ENCODE results near the gene PPFIA4.
"Not testable (repeated sequence)": the region's sequence is repeated elsewhere in the genome, so short reads cannot be mapped to it uniquely, and the experiment has no call there.

The PPFIA4 gene

GRCh38 chr1:203017692-203018091 lies 8.6 kb upstream of the PPFIA4 start:
- DNase-seq (ENCODE audit: low read depth): no peak
- TF ChIP-seq, protein P1, sequence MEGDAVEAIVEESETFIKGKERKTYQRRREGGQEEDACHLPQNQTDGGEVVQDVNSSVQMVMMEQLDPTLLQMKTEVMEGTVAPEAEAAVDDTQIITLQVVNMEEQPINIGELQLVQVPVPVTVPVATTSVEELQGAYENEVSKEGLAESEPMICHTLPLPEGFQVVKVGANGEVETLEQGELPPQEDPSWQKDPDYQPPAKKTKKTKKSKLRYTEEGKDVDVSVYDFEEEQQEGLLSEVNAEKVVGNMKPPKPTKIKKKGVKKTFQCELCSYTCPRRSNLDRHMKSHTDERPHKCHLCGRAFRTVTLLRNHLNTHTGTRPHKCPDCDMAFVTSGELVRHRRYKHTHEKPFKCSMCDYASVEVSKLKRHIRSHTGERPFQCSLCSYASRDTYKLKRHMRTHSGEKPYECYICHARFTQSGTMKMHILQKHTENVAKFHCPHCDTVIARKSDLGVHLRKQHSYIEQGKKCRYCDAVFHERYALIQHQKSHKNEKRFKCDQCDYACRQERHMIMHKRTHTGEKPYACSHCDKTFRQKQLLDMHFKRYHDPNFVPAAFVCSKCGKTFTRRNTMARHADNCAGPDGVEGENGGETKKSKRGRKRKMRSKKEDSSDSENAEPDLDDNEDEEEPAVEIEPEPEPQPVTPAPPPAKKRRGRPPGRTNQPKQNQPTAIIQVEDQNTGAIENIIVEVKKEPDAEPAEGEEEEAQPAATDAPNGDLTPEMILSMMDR (IDR thresholded peaks at IDR 0.05; ENCODE audit: insufficient read depth, low read depth, low read length, missing control alignments): no peak
- H3K4me3 ChIP-seq (ENCODE audit: low read length): no peak overlapping the region

GRCh38 chr1:203022855-203023254 lies 3.4 kb upstream of the PPFIA4 start:
- DNase-seq (ENCODE audit: low read depth); H3K4me3 ChIP-seq (ENCODE audit: low read length): not testable (repeated sequence)

DNA sequence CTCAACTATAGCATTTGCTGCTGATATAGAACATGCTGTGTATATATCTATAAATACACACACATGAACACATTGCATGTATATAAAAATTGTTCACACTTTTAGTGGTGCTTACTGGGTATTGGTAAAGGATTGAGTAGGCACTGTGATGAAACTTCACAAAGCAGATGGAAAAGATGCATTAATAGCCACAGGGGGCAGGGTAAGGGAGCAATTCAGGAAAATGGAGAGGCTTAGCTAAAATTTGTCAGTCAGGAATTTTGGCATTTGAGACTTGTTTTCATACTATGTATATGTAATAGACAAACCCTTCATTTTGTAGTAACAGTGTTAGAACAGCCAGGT lies 633 bp upstream of the PPFIA4 start:
- TF ChIP-seq, protein P1 (IDR thresholded peaks at IDR 0.05; ENCODE audit: insufficient read depth, low read depth, low read length, missing control alignments): no peak
- no peak for DNase-seq (ENCODE audit: low read depth)
- H3K4me3 ChIP-seq (ENCODE audit: low read length): peak overlapping the region; percentile 43

- DNase-seq (ENCODE audit: low read depth): no peak
- TF ChIP-seq, protein P1 (IDR thresholded peaks at IDR 0.05; ENCODE audit: insufficient read depth, low read depth, low read length, missing control alignments): no peak
- peak overlapping the region; percentile 78 for H3K4me3 ChIP-seq (ENCODE audit: low read length)
These were observed 674 bp downstream of the PPFIA4 start for GRCh38 chr1:203026666-203027663.

GRCh38 chr1:203028067-203028783 lies 1.9 kb downstream of the PPFIA4 start:
- TF ChIP-seq, protein P1 (IDR thresholded peaks at IDR 0.05; ENCODE audit: insufficient read depth, low read depth, low read length, missing control alignments): no peak
- DNase-seq (ENCODE audit: low read depth): no peak
- no peak overlapping the region for H3K4me3 ChIP-seq (ENCODE audit: low read length)

DNA sequence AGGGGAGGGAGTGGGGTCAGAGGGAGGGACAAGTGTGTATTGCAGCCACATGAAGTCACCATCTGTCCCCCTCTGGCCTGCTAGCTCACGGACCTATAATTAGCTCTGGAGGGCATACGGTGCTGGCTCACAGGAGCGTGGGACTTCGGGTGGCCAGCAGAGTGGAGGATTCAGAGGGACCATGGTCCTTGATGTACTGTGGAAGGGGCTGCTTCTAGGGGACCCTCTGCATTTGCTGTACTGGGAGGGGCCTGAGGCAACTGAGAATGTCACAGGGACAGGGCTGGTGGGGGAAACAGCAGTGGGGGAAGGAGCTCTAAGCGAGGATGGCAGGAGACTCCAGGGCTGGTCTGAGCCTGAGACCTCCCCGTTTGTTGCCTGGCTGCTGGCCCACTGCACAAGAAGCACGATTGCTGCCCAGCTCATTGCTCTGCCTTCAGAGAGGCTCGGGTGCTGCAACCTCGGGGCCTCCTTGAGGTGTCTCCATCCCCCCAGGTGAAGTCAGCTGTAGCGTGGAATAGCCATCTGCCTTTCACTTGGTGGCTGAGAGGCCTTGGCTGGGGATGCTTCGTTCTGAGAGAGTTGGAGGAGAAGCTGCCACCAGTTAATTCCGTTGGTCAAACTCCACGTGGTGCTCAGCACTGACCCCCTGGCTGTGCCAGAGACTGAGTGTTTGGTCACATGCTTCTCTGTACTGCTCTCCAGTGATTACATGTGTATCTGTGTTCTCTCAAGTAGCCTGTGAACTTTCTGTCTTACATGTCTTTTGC lies 2.7 kb downstream of the PPFIA4 start:
- no peak for DNase-seq (ENCODE audit: low read depth)
- no peak overlapping the region for H3K4me3 ChIP-seq (ENCODE audit: low read length)
- TF ChIP-seq, protein P1 (IDR thresholded peaks at IDR 0.05; ENCODE audit: insufficient read depth, low read depth, low read length, missing control alignments): no peak

DNA sequence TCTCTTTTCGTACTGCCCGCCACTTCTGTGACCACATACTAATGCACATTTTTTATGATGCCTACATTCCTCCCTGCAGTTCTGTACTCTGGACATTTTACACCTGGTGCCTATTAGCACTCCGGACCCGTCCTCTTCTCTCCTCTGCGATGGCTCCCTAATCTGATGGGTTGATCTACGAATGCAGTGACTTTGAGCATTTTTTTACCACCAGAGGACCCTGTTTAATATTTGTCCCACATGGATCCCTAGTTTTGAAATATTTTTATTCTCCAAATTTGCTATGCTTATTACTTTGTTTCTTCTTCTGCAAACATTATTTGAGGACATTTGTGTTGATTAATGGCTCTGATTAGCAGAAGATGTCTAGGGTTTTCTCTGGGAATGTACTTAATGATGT lies 5.2 kb downstream of the PPFIA4 start:
- no peak overlapping the region for H3K4me3 ChIP-seq (ENCODE audit: low read length)
- no peak for DNase-seq (ENCODE audit: low read depth)
- TF ChIP-seq, protein P1 (IDR thresholded peaks at IDR 0.05; ENCODE audit: insufficient read depth, low read depth, low read length, missing control alignments): peak; percentile 37

Data from epithelial cell of esophagus (primary cell).